Naive thymus-derived CD4-positive, alpha-beta T cell (primary cell): ENCODE measurements around the gene PRSS27. TPM values are rescaled to one million over a fixed set of nuclear protein-coding genes. Genes with fewer than 3 reads are reported as not detected.
A peak's percentile ranks its signal among the peaks of the same experiment; 100 is the strongest.

ENCODE experiments used
- ATAC-seq: fragments of 150-1000 bp; cut with Tn5 transposase; 2 replicates; pipeline ENCODE4 v1.10.0; 2021; ENCODE audit warnings: mild to moderate bottlenecking, moderate library complexity
- CTCF ChIA-PET: fragments of 350-600 bp; sonication (Branson Sonifier 250); formaldehyde crosslinking; loops from one replicate; lab custom pipeline; 2021; ENCODE audit warnings: antibody characterized with exemption; lab: Charles Lee
- POLR2A ChIA-PET: fragments of 350-600 bp; sonication (Branson Sonifier 250); formaldehyde crosslinking; loops from one replicate; lab custom pipeline; 2021; ENCODE audit warnings: antibody characterized with exemption, inconsistent platforms; lab: Charles Lee
- DNase-seq, 9 donors: peaks; one replicate each; pipeline versions ENCODE4 v3.0.0 to v3.0.0-alpha.2; 2020 to 2022; ENCODE audit warnings: mixed read lengths in 1 of 9
- H3K27ac ChIP-seq: one replicate; pipeline ENCODE4 v1.7.0; 2013; ENCODE audit warnings: mild to moderate bottlenecking, low read depth, low read length, moderate library complexity
- H3K27me3 ChIP-seq, 2 donors: one replicate each; pipeline ENCODE4 v1.7.0; 2013; ENCODE audit warnings: low read length in 2 of 2, mild to moderate bottlenecking in 2 of 2, moderate library complexity in 2 of 2; ENCODE audit not compliant: control insufficient read depth in 2 of 2, insufficient read depth in 2 of 2
- H3K36me3 ChIP-seq, 3 experiments: 1 replicate in 2 of 3; 2 replicates in 1 of 3; pipeline ENCODE4 v1.7.0; 2013; ENCODE audit warnings: low read length in 3 of 3, mild to moderate bottlenecking in 3 of 3, moderate library complexity in 1 of 3; ENCODE audit not compliant: insufficient read depth in 3 of 3, control insufficient read depth in 2 of 3
- H3K4me1 ChIP-seq, 2 donors: one replicate each; pipeline ENCODE4 v1.7.0; 2013; ENCODE audit warnings: low read length in 2 of 2, mild to moderate bottlenecking in 2 of 2, moderate library complexity in 1 of 2; ENCODE audit not compliant: control insufficient read depth in 2 of 2, insufficient read depth in 2 of 2
- H3K4me3 ChIP-seq: 2 replicates; pipeline ENCODE4 v1.7.0; 2013; ENCODE audit warnings: mild to moderate bottlenecking, low read length
- H3K9me3 ChIP-seq, 3 experiments: 1 replicate in 2 of 3; 2 replicates in 1 of 3; pipeline ENCODE4 v1.7.0; 2013; ENCODE audit warnings: low read length in 3 of 3; ENCODE audit not compliant: control insufficient read depth in 2 of 3
- H3K27ac Mint-ChIP-seq, 9 donors: one replicate each; pipeline ENCODE4 v1.8.0; 2020 to 2022; ENCODE audit warnings: mixed read lengths in 9 of 9, mild to moderate bottlenecking in 8 of 9, moderate library complexity in 5 of 9, inconsistent platforms in 2 of 9
- H3K27me3 Mint-ChIP-seq, 5 donors: one replicate each; pipeline ENCODE4 v1.8.0; 2021 to 2022; ENCODE audit warnings: mixed read lengths in 5 of 5, mild to moderate bottlenecking in 1 of 5
- H3K36me3 Mint-ChIP-seq, 5 donors: one replicate each; pipeline ENCODE4 v1.8.0; 2020 to 2022; ENCODE audit warnings: mixed read lengths in 5 of 5, mild to moderate bottlenecking in 3 of 5, inconsistent platforms in 1 of 5
- H3K4me1 Mint-ChIP-seq, 7 donors: one replicate each; pipeline ENCODE4 v1.8.0; 2020 to 2022; ENCODE audit warnings: mixed read lengths in 7 of 7, mild to moderate bottlenecking in 3 of 7, inconsistent platforms in 1 of 7
- H3K4me3 Mint-ChIP-seq, 10 donors: one replicate each; pipeline ENCODE4 v1.8.0; 2020 to 2022; ENCODE audit warnings: mild to moderate bottlenecking in 10 of 10, mixed read lengths in 10 of 10, moderate library complexity in 6 of 10, inconsistent platforms in 2 of 10
- H3K9me3 Mint-ChIP-seq, 11 donors: one replicate each; pipeline ENCODE4 v1.8.0; 2020 to 2022; ENCODE audit warnings: mixed read lengths in 11 of 11, mild to moderate bottlenecking in 4 of 11, inconsistent platforms in 1 of 11, moderate library complexity in 1 of 11
- intact Hi-C, 2 donors: fragments of 100-400 bp; cut with micrococcal nuclease; formaldehyde crosslinking; loops; one replicate each; pipeline ENCODE4 v1.15.1; 2023
- polyA plus RNA-seq, 2 donors: library from polyadenylated mRNA; unstranded; fragments of 300-500 nt; fragmentation: Illumina TruSeq; gene quantifications; one replicate each; pipeline ENCODE4 v1.2.3, GENCODE V29; 2021
- total RNA-seq, 6 experiments: library from RNA in 5 of 6; stranded (reverse) in 5 of 6; gene quantifications; 1 replicate in 5 of 6; 2 replicates in 1 of 6; pipeline ENCODE4 v1.2.3 and lab custom pipeline; 2021 to 2026

Gene PRSS27
- total and polyA plus RNA-seq, 7 experiments from 2014 or later: 0.32 to 1.6 (median 0.72) TPM; not detected in 1

DNA sequence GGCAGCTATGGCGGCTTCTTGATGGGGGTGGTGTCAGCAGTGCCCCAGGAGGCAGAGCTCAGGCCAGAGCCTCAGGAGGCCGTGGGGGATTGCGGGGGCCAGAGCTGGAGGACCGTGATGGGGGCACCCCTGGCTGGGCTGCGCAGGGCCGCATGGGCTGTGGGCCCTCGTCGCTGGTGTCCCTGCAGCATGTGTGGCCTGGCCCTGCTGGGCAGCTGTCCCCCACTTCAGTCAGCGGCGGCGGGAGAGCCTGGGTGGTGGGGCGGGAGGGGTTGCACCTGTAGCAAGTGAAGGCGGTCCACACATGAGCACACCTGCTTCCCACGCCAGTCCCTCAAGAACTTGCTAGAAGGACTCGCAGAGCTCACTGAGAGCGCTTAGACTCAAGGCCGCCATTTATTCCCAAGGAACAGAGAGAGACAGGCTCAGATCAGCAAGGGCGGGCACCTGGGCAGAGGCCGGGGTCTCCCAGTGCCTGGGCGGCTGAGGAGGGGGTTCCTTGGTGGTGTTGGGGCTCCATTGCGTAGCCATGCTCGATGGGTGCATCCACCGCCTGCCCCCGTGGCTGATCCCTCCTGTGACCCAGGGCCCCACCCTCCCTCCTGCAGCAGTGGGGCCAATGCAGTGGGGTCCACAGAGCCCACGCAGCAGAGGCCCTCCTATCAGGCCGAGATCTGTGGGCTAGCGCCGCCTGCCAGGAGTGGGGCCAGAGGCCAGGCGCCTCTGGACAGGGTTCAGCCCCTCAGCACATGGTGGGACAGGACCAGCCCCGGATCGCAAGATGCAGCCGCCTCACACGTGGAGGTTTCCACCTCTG lies 15.7 kb downstream of the PRSS27 start:
- no peak overlapping the region for H3K27ac Mint-ChIP-seq
- H3K27me3 Mint-ChIP-seq: no peaks in the 10 kb centered on the region
- CTCF ChIA-PET: interaction anchor here (1.1 kb wide), 1 partner anchor 169 kb away, joined by 3 read pairs; no protein-coding TSS in a partner anchor
- intact Hi-C loops: no loop called here
- no peaks in the 10 kb centered on the region for H3K9me3 ChIP-seq
- peak in 1 of 9 donors; percentile 3 for DNase-seq
- POLR2A ChIA-PET: no interaction called here
- no peak overlapping the region for H3K4me3 ChIP-seq
- no peak for ATAC-seq
- H3K4me3 Mint-ChIP-seq: no peak overlapping the region
- peaks cover 0 to 95% (median 6%) of the 10 kb centered on the region in 3 experiments for H3K36me3 ChIP-seq
- H3K27ac ChIP-seq: no peak overlapping the region
- H3K4me1 Mint-ChIP-seq: no peaks in the 10 kb centered on the region
- no peaks in the 10 kb centered on the region for H3K27me3 ChIP-seq
- H3K4me1 ChIP-seq: no peaks in the 10 kb centered on the region
- peaks cover 0 to 9% (median 1%) of the 10 kb centered on the region in 5 donors for H3K36me3 Mint-ChIP-seq
- H3K9me3 Mint-ChIP-seq: no peaks in the 10 kb centered on the region

DNA sequence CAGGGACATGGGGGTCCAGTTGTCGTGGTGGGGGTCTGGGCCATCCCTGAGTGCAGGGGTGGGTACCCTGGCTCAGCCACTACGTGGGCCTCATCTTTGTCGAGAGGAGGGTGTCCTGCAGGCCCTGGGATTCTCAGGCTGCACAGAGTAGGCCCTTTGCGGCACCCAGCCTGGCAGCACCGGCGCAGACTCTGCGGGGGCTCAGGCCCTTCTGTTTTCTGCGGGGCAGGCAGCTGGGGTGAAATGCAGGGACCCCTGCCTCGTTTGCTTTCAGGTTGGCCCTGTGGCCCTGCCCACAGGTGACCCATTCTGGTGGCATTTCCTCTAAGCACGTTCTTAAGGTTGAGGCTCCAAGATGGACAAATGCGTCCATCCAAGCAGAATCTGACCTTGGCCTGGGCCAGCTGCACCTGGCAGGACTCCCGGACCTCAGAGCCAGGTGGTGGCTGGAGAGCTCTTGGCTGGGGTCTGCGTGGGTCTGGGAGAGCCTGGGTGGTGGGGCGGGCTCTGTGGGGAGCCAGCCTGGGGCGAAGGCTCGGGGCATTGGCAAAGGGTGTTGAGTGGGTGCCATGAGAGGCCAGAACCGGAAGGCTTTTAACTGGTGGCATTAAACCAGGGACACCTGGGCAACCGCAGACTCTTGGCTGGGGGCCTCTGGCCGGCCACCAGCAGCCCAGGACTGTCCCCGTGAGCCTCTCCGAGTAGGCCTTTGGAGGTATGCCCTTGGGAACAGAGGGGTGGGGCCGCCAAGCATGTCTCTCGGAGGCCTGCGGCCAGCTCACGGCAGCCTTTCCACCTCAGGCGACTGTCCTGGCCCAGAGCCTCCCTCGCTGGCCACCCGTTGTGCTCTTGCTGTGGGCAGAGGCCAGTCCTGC lies 16.9 kb downstream of the PRSS27 start:
- peaks cover 0 to 1% (median 0%) of the 10 kb centered on the region in 7 donors for H3K4me1 Mint-ChIP-seq
- H3K27me3 Mint-ChIP-seq: no peaks in the 10 kb centered on the region
- intact Hi-C loops: no loop called here
- no peaks in the 10 kb centered on the region for H3K27me3 ChIP-seq
- no peaks in the 10 kb centered on the region for H3K4me1 ChIP-seq
- no peak overlapping the region for H3K27ac ChIP-seq
- no peak for DNase-seq
- H3K9me3 ChIP-seq: no peaks in the 10 kb centered on the region
- no peak overlapping the region for H3K4me3 Mint-ChIP-seq
- H3K36me3 ChIP-seq: peaks cover 0 to 94% (median 13%) of the 10 kb centered on the region in 3 experiments
- no peak overlapping the region for H3K27ac Mint-ChIP-seq
- H3K9me3 Mint-ChIP-seq: no peaks in the 10 kb centered on the region
- H3K4me3 ChIP-seq: no peak overlapping the region
- ChIA-PET POLR2A (no interaction called here), CTCF (interaction anchor here (1.1 kb wide), 1 partner anchor 170 kb away, joined by 3 read pairs; no protein-coding TSS in a partner anchor)
- H3K36me3 Mint-ChIP-seq: peaks cover 0 to 5% (median under 1%) of the 10 kb centered on the region in 5 donors
- ATAC-seq: no peak

DNA sequence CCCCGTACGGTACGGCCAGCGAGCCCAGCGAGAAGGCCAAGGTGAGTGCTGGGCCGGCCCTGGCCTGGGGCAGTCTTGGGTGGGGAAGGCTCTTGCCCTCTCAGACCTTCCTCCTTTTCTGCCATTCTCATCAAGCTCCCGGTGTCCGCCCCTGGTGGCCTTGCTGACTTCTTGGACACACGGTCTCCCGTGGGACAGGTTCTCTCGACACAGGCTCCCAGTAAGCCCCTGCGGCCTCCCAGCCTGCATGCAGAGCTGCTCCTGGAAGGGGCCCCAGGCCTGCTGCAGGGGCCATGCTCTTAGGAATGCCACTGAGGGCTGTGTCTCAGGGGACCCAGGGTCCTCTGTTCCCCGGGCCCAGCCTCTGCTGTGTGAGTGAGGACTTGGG lies 17.6 kb downstream of the PRSS27 start:
- H3K4me1 Mint-ChIP-seq: peaks cover 0 to 3% (median 0%) of the 10 kb centered on the region in 7 donors
- H3K4me3 Mint-ChIP-seq: no peak overlapping the region
- ChIA-PET CTCF (no interaction called here), POLR2A (no interaction called here)
- H3K4me3 ChIP-seq: no peak overlapping the region
- H3K36me3 Mint-ChIP-seq: peaks cover 0 to 8% (median 0%) of the 10 kb centered on the region in 5 donors
- H3K27ac Mint-ChIP-seq: no peak overlapping the region
- no peaks in the 10 kb centered on the region for H3K27me3 Mint-ChIP-seq
- no peaks in the 10 kb centered on the region for H3K9me3 ChIP-seq
- peaks cover 0 to 94% (median 12%) of the 10 kb centered on the region in 3 experiments for H3K36me3 ChIP-seq
- intact Hi-C loops: no loop called here
- H3K4me1 ChIP-seq: no peaks in the 10 kb centered on the region
- H3K27ac ChIP-seq: no peak overlapping the region
- H3K9me3 Mint-ChIP-seq: no peaks in the 10 kb centered on the region
- no peaks in the 10 kb centered on the region for H3K27me3 ChIP-seq
- no peak for DNase-seq
- ATAC-seq: no peak

DNA sequence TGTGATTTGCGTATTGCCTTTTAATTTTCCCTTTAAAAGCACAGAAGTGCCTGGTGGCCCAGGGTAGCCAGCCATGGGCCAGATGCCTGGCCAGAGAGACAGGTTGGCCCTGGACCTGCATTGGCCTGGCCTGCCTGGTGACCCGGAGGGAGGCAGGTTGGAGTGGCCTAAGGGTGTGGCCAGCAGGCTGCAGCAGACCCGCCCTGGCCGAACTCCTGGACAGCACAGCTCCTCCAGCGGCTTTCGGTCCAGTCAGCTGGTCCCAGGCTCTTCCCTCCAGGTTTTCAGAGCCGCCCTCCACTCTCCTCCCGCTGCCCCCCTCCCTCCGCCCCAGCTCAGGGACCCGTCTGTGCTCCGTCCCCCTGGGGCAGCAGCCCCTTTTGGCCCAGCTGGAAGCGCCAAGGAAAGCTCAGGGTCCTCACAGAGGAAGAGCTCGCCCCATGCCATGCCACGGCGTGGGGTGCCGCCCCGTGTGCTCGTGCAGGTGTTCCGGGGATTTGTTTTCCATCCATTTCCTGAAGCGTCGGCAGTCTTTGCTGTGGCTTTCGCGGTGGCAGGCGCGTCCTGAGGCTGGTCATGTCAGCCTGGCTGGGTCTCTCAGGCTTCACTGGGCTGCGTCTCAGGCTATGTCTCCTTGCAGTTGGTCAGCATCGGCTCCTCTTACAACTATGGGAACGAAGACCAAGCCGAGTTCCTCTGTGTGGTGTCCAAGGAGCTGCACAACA lies 18.1 kb downstream of the PRSS27 start:
- H3K36me3 Mint-ChIP-seq: peaks cover 0 to 10% (median 0%) of the 10 kb centered on the region in 5 donors
- no peak overlapping the region for H3K27ac ChIP-seq
- intact Hi-C loops: no loop called here
- no peaks in the 10 kb centered on the region for H3K4me1 ChIP-seq
- H3K9me3 ChIP-seq: no peaks in the 10 kb centered on the region
- no peaks in the 10 kb centered on the region for H3K27me3 ChIP-seq
- no peaks in the 10 kb centered on the region for H3K9me3 Mint-ChIP-seq
- POLR2A ChIA-PET: no interaction called here
- peaks cover 0 to 3% (median 0%) of the 10 kb centered on the region in 7 donors for H3K4me1 Mint-ChIP-seq
- H3K27me3 Mint-ChIP-seq: no peaks in the 10 kb centered on the region
- CTCF ChIA-PET: no interaction called here
- H3K4me3 Mint-ChIP-seq: no peak overlapping the region
- no peak overlapping the region for H3K4me3 ChIP-seq
- H3K36me3 ChIP-seq: peaks cover 0 to 94% (median 13%) of the 10 kb centered on the region in 3 experiments
- no peak for ATAC-seq
- H3K27ac Mint-ChIP-seq: peak overlapping the region in 1 of 9 donors; percentile 13
- no peak for DNase-seq

DNA sequence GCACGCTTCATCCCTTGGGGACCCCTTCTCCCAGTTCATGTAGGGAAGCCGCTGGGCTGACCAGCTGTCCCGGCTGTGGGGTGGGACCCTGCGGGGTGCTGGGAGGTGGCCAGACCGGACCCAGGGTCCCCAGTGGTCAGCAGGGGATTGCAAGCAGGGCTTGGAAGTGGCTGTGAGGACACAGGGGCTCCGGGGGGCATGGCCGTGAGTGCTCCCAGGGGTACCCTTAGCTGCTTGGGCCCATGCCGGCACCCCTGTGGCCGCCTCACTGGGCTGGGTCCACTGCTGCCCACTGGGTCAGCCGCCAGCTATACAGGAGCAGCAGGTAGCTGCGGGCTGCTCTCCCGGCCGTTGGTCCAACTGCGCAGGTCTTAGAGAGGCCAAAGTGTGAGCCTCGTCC lies 18.8 kb downstream of the PRSS27 start:
- no peak overlapping the region for H3K4me3 ChIP-seq
- DNase-seq (no peak), ATAC-seq (no peak)
- no peaks in the 10 kb centered on the region for H3K4me1 ChIP-seq
- peaks cover 0 to 5% (median 0%) of the 10 kb centered on the region in 7 donors for H3K4me1 Mint-ChIP-seq
- peaks cover 0 to 96% (median 13%) of the 10 kb centered on the region in 3 experiments for H3K36me3 ChIP-seq
- intact Hi-C loops: no loop called here
- no peaks in the 10 kb centered on the region for H3K27me3 ChIP-seq
- no peak overlapping the region for H3K27ac ChIP-seq
- CTCF ChIA-PET: no interaction called here
- H3K9me3 ChIP-seq: no peaks in the 10 kb centered on the region
- H3K27ac Mint-ChIP-seq: no peak overlapping the region
- H3K9me3 Mint-ChIP-seq: no peaks in the 10 kb centered on the region
- H3K27me3 Mint-ChIP-seq: no peaks in the 10 kb centered on the region
- peaks cover 0 to 13% (median 0%) of the 10 kb centered on the region in 5 donors for H3K36me3 Mint-ChIP-seq
- POLR2A ChIA-PET: interaction anchor here (1.3 kb wide), 1 partner anchor 14 kb away, joined by 3 read pairs; no protein-coding TSS in a partner anchor
- H3K4me3 Mint-ChIP-seq: no peak overlapping the region

DNA sequence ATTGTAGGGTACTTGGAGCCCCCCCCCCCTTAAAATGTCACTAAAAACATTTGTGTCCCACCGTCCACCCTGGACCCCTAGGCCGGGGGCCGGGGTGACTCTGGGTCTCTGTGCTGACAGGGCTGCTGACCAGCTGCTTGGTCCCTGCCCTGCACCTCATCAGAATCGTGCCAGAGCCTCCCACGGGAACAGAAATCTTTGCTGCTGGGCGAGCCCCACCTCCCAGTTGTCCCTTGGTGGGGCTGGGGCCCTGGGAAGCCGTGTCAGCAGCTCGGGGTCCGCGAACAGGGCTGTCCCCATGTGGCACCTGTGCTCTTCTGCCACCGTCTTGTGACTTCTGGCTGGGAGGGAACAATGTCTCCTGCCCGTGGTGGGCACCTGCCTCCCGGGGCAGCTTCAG lies 19.2 kb downstream of the PRSS27 start:
- ChIA-PET CTCF (no interaction called here), POLR2A (interaction anchor here (0.7 to 1.3 kb wide), 2 partner anchors 14 to 277 kb away, joined by 3 read pairs; no protein-coding TSS in a partner anchor)
- intact Hi-C loops: no loop called here

More for the DNA sequence above, 19.2 kb downstream of the PRSS27 start:
- Histone ChIP-seq H3K4me1 (no peaks in the 10 kb centered on the region), H3K4me3 (no peak overlapping the region), H3K9me3 (no peaks in the 10 kb centered on the region), H3K27me3 (no peaks in the 10 kb centered on the region), H3K36me3 (peaks cover 0 to 91% (median 13%) of the 10 kb centered on the region in 3 experiments), H3K27ac (no peak overlapping the region)
- Mint-ChIP-seq H3K36me3 (peaks cover 0 to 13% (median 0%) of the 10 kb centered on the region in 5 donors), H3K4me1 (peaks cover 0 to 5% (median 0%) of the 10 kb centered on the region in 7 donors), H3K9me3 (no peaks in the 10 kb centered on the region), H3K27me3 (no peaks in the 10 kb centered on the region), H3K27ac (no peak overlapping the region), H3K4me3 (no peak overlapping the region)
- ATAC-seq: no peak
- DNase-seq: no peak
